Suprapubic skin (tissue), 4 donors: ENCODE data around the gene CUBN. TPM values are rescaled to one million over a fixed set of nuclear protein-coding genes. Genes with fewer than 3 reads are reported as not detected.

Source experiments
- DNase-seq, 2 donors: peaks; one replicate each; pipeline ENCODE4 v3.0.0-alpha.2; 2019; ENCODE audit warnings: low spot score in 2 of 2
- H3K27ac ChIP-seq: fragments of 200-600 bp; sonication (generic); one replicate; pipeline ENCODE4 v1.5.1; 2019
- H3K27me3 ChIP-seq: fragments of 200-600 bp; sonication (generic); one replicate; pipeline ENCODE4 v1.5.1; 2019
- H3K36me3 ChIP-seq: fragments of 200-600 bp; sonication (generic); one replicate; pipeline ENCODE4 v1.5.1; 2019
- H3K4me1 ChIP-seq: fragments of 200-600 bp; sonication (generic); one replicate; pipeline ENCODE4 v1.5.1; 2019
- H3K4me3 ChIP-seq: fragments of 200-600 bp; sonication (generic); one replicate; pipeline ENCODE4 v1.5.1; 2019; ENCODE audit warnings: mild to moderate bottlenecking
- H3K9me3 ChIP-seq: fragments of 200-600 bp; sonication (generic); one replicate; pipeline ENCODE4 v1.5.1; 2019
- CTCF ChIP-seq, 2 donors: fragments of 200-600 bp in 1 of 2; fragments of 450-650 bp in 1 of 2; sonication (generic) in 1 of 2; IDR thresholded peaks; one replicate each; pipeline ENCODE4 v1.5.1; 2016 to 2019; ENCODE audit warnings: antibody characterized with exemption in 2 of 2, mild to moderate bottlenecking in 1 of 2, moderate library complexity in 1 of 2
- EP300 ChIP-seq: sonication (generic); formaldehyde crosslinking; IDR thresholded peaks from one replicate; pipeline ENCODE4 v1.6.1; 2017; ENCODE audit warnings: antibody characterized with exemption
- POLR2A ChIP-seq, 2 donors: fragments of 450-650 bp; IDR thresholded peaks; one replicate each; pipeline ENCODE4 v1.6.1; 2017; ENCODE audit warnings: antibody characterized with exemption in 2 of 2, mild to moderate bottlenecking in 2 of 2, moderate library complexity in 2 of 2
- POLR2AphosphoS5 ChIP-seq, 3 donors: sonication (generic); formaldehyde crosslinking; IDR thresholded peaks; one replicate each; pipeline ENCODE4 v1.6.1; 2017; ENCODE audit warnings: antibody characterized with exemption in 3 of 3
- WGBS: methylation state at CpG from one replicate; pipeline ENCODE4 v1.1.5; 2018; 5-methylcytosine and 5-hydroxymethylcytosine counted together
- total RNA-seq, 4 donors: library from RNA; depleted of rRNA; stranded (reverse); fragments of >200 nt; gene quantifications; one replicate each; pipeline ENCODE4 v1.1.0, GENCODE V29; 2016

The CUBN gene
- total RNA-seq, 4 donors from 2014 or later = 1.1 to 8.4 (median 1.2) TPM

- Histone ChIP-seq H3K9me3 (no peaks in the 10 kb centered on the region), H3K27me3 (no peaks in the 10 kb centered on the region), H3K4me1 (no peaks in the 10 kb centered on the region), H3K36me3 (no peaks in the 10 kb centered on the region), H3K4me3 (no peak overlapping the region), H3K27ac (no peak overlapping the region)
- WGBS = 93% methylated on average over 3 of the region's 3 CpGs
- no peak for DNase-seq
- TF ChIP-seq POLR2A (IDR thresholded peaks at IDR 0.05) = no peak
- TF ChIP-seq POLR2AphosphoS5 (IDR thresholded peaks at IDR 0.05) = no peak
- TF ChIP-seq CTCF (IDR thresholded peaks at IDR 0.05) = no peak
- TF ChIP-seq EP300 = no peak
Measured at GRCh38 chr10:16788778-16789177, 340.8 kb downstream of the CUBN start.

GRCh38 chr10:16788125-16788524 is 341.5 kb downstream of the CUBN start:
- Histone ChIP-seq H3K4me3 (no peak overlapping the region), H3K4me1 (no peaks in the 10 kb centered on the region), H3K27ac (no peak overlapping the region), H3K36me3 (no peaks in the 10 kb centered on the region), H3K9me3 (no peaks in the 10 kb centered on the region), H3K27me3 (no peaks in the 10 kb centered on the region)
- no peak for TF ChIP-seq EP300
- TF ChIP-seq CTCF (IDR thresholded peaks at IDR 0.05) = no peak
- no peak for TF ChIP-seq POLR2AphosphoS5 (IDR thresholded peaks at IDR 0.05)
- TF ChIP-seq POLR2A (IDR thresholded peaks at IDR 0.05) = no peak
- no peak for DNase-seq
- WGBS = 94% methylated on average over 6 of the region's 6 CpGs

GRCh38 chr10:16787361-16787791 is 342.2 kb downstream of the CUBN start:
- H3K4me1 ChIP-seq = no peaks in the 10 kb centered on the region
- H3K36me3 ChIP-seq = no peaks in the 10 kb centered on the region
- 92% methylated on average over 12 of the region's 12 CpGs for WGBS
- H3K4me3 ChIP-seq = no peak overlapping the region
- DNase-seq = no peak
- no peaks in the 10 kb centered on the region for H3K9me3 ChIP-seq
- no peak overlapping the region for H3K27ac ChIP-seq
- H3K27me3 ChIP-seq = no peaks in the 10 kb centered on the region
- TF ChIP-seq CTCF (IDR thresholded peaks at IDR 0.05) (no peak), POLR2A (IDR thresholded peaks at IDR 0.05) (no peak), POLR2AphosphoS5 (IDR thresholded peaks at IDR 0.05) (no peak), EP300 (no peak)

- Histone ChIP-seq H3K4me1 (peaks cover 6% of the 10 kb centered on the region), H3K9me3 (no peaks in the 10 kb centered on the region), H3K4me3 (no peak overlapping the region), H3K27me3 (no peaks in the 10 kb centered on the region), H3K36me3 (peaks cover 5% of the 10 kb centered on the region), H3K27ac (no peak overlapping the region)
- DNase-seq = no peak
- WGBS = 82% methylated on average over 7 of the region's 7 CpGs
- no peak for TF ChIP-seq EP300
- no peak for TF ChIP-seq CTCF (IDR thresholded peaks at IDR 0.05)
- no peak for TF ChIP-seq POLR2A (IDR thresholded peaks at IDR 0.05)
- no peak for TF ChIP-seq POLR2AphosphoS5 (IDR thresholded peaks at IDR 0.05)
Measured at GRCh38 chr10:16780338-16780880, 349.2 kb downstream of the CUBN start.

GRCh38 chr10:16779384-16779915 is 350.2 kb downstream of the CUBN start:
- 52% methylated on average over 6 of the region's 6 CpGs for WGBS
- TF ChIP-seq POLR2A (IDR thresholded peaks at IDR 0.05) = no peak
- TF ChIP-seq EP300 = no peak
- TF ChIP-seq POLR2AphosphoS5 (IDR thresholded peaks at IDR 0.05) = no peak
- no peak for TF ChIP-seq CTCF (IDR thresholded peaks at IDR 0.05)
- no peak overlapping the region for H3K4me3 ChIP-seq
- DNase-seq = no peak
- H3K27ac ChIP-seq = no peak overlapping the region
- H3K9me3 ChIP-seq = no peaks in the 10 kb centered on the region
- H3K4me1 ChIP-seq = peaks cover 6% of the 10 kb centered on the region
- no peaks in the 10 kb centered on the region for H3K27me3 ChIP-seq
- peaks cover 5% of the 10 kb centered on the region for H3K36me3 ChIP-seq
